ENCODE measurements around the gene SCTR.

The SCTR gene

DNA sequence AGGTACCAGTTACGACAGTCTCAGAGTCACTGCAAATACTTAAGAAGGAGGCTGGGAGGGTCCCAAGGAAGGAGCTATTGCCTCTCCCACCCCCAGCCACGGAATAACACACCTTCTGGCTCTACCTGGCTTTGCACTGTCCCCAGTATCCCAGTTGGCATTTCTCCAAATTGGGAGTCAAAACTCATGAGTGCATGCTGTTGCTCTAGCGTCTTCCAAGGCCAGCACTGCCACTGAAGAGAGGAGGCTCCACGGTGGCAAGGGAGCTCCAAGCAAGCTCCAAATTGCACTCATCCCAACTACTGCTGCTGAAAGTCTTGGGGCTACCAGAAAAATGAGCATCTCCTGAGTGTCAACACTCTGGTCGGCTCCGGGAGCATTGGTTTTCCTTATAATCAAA, 1.6 kb downstream of the SCTR start:
- no peak for DNase-seq

DNA sequence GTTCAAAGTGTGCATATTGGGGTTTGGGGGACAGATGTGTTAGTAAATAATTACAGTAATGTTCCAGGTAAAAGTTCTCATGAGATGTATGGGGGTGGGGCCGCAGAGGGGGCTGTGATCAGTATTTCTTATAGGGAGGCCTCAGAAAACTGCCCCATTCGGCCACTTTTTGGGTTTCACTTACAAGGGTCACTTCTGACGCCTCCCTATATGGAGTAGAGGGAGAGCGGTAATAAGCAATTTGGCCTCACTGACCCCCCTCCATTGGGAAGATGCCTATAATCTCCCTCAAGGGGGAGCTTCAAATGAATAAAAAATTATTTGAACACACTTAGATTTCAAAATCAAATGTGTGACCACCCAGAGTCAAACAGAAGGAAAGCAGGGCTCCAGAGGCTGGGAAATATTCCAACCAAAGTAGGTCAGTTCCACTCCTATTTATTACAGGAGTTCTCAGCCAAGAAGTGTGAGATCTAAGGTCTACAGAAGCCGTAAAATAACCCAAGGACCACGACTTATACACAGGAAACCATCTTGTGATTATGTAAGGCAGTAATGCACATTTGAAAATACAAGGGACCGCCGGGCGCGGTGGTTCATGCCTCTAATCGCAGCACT, 2.7 kb downstream of the SCTR start:
- DNase-seq, result no peak

DNA sequence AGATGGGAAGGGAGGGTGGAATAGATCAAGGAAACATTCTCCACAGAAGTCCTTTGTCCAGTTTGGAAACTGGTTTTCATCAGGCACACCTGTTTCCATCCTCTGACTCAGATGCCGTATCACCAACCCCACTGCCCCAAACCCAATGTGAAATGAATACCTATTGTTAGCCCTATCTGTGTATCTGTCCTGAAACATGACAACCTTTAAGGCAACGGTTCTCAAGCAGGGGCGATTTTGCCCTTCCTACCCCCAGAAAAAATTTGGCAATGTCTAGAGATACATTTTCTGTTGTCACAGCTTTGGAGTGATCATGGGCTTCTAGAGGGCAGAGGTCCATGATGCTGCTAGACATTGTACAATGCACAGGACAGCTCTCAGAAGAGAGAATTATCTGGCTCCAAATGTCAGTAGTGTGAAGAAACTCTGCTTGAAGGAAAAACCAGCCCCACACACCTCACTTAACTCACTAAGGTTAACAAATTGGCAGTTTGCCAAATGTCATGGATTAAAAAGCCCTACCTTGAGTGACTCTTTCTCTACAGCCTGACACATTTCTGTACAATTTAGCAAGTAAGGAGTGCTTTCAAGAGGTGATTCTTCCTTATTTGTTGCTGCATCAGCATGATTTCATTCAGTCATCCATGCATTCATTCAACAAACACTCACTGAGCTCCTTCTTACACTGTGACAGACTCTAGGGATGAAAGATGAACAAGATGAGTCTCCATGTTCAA, 3.4 kb downstream of the SCTR start:
- no peak for DNase-seq

DNA sequence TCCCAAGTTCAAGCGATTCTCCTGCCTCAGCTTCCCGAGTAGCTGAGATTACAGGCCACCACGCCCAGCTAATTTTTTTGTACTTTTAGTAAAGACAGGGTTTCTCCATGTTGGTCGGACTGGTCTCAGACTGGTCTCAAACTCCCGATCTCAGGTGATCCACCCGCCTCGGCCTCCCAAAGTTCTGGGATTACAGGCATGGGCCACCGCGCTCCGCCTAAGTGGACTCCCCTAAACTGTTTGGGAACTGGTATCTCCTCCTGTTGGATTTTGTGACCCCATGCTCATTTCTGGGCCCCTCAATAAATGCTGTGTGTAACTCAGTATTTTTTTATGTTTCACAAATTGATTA, 5.2 kb downstream of the SCTR start:
- DNase-seq, result no peak

DNA sequence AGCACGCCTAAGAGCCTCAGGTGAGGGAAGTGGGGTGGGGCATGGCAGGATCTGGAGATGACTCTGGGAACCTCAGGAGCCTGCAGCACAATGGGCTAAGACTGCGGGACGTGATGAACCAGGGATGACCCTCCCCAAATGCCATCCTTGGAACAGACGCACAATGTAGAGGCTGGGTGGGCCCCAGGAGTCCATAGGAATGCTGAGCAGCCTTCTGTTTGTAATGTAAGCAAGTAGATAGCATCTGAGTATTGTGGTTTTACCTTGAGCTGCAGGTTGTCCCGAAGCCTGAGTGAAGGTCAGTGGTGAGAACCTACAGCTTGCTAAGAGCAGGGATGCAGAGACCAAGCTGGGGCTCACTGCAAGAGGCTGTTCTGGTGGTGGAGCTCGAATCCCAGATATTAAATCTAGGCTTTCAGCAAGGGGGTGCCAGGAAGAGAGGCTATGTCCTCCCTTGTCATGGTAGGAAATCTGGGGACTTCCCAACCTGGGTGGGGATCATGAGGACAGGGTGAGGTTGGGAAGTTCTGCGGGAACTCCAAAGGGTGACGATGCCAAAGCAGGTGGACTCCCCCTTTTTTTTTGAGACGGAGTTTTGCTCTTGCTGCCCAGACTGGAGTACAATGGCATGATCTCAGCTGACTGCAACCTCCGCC, 5.8 kb downstream of the SCTR start:
- DNase-seq, result no peak

DNA sequence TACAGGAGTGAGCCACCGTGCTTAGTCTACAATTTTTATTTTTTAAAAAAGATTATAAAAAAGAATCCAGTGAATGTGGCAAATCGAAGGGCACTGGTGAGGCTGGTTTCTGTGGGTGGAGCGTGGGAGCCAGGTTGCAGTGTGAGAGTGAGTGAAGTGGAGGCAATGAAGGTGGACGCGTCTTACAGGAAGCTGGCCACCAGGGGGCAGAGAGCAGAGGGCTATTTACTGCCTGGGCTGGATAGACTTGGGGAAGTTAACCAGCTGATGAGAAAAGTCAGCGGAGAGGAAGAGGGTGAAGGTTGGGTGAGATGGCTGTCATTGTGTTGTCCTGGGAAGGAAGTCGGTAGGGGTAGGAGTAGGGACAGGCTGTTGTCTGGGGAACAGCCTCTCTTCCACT, 6.8 kb downstream of the SCTR start:
- DNase-seq, result peak; percentile 3

DNA sequence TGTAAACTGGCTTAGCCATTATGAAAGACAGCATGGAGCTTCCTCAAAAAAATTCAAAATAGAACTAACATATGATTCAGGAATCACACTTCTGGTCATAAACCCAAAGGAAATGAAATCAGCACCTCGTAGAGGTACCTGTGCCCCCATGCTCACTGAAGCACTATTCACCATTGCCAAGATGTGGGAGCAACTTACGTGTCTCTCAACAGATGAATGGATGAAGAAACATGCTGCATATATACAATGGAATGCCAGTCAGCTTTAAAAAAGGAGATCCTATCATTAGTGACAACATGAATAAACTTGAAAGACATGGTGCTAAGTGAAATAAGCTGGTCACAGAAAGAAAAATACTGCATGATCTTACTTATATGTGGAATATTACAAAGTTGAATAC, 8.2 kb downstream of the SCTR start:
- no peak for DNase-seq

DNA sequence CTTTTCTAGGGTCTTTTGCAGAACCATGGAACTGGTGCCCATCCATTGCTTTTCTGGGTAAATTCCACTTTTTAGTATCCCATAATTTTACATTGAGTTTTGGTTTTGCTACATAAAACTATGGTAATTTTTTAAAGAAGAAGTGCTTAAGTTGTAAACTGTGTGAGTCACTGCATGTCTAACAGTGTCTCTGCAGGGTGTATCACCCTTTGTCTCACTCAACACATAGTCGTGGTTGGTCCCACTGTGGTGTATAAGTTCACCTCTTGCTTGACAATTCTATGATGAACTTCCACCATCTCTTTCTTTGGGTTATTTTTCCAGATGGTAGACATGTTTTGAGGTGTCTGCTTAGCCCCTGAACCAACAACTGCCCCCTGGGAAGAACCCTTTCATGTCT, 10.5 kb downstream of the SCTR start:
- no peak for DNase-seq

DNA sequence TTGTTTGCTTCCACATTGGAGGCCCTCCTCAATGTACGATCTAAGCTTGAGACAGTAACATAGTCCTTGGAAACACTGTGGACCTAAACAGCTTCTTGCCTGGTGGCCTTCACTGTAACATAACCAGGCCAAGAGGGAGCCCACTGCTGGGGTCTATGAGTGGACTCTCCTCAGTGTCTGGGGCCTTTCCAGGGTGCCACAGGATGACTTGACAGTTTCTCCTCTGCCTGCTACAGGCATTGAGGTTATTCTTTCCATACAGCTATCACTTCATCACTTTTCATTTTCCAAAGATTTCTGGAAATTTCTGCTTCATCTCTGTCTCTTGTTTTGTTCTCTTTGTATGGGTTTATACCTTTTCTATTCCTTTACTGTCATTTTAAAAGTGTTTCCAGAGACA, 11.3 kb downstream of the SCTR start:
- DNase-seq, result no peak

DNA sequence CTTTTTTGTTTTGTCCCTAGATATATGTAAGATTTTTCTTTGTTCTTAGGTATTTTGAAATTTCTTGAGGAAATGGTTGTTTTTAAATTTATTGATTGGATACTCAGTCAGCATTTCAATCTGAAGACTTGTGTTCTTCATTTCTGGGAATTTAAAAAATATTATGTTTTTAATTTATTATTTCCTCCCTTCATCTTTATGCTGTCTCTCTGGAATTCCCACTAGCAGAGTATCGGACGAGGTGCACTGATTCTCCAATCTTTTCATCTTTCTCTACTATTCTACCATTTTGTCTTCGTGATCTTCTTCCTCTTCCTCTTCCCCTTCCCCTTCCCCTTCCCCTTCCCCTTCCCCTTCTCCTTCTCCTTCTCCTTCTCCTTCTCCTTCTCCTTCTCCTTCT, 12.3 kb downstream of the SCTR start:
- no peak for DNase-seq

DNA sequence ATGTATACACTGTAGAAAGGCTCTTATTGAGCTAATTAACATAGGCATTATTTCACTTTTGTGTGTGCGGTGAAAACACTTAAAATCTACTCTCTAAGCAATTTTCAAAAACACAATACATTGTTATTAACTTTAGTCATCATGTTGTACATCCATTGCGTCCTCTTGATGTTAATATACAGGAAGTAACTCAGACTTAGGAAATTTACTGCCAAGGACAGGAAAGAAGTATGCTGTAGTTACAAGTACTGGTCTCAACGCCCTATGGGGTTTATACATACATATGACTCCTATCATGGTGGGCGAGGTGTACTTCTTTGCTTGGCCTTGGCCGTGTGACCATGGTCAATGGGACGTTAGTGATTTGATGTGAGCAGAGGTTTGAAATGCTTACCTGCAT, 15.5 kb downstream of the SCTR start:
- DNase-seq, result no peak

DNA sequence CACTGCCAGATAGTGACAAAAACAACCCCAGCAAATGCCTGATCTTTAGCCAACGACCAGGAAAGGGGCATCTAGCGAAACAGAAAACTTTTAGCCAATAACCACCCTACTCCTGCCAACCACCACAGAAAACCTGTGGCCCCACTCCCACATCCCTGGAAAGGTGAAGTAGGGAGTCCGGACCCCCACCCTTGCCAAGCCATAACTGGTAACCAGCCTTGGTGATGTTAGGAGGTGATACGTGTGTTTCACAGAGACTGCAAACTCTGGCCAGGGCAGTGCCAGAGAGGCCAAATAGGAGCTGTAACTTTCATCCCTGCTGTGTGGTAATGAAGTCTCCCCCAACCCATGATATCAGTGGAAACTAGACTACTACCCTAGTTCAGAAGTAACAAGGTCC, 27.6 kb downstream of the SCTR start:
- DNase-seq, result no peak

DNA sequence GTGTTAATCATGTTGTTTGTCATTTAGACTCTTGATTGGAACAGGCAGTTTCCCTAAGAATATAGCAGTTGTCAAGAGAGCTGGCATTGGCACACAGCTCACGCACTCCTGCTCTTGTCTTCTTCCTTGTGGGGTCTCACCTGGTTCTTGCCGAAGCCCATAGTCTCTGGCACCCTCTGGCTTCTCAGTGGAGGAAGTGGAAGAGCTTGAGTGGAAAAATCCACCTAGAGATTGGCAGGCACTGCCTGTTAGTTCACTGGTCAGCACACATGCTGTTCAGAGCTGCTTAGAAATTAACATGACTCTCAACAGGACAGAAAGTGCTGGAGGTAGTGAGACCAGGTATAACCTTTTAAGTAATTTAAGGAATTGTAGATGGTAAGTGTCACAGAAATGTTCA, 28.3 kb downstream of the SCTR start:
- no peak for DNase-seq

DNA sequence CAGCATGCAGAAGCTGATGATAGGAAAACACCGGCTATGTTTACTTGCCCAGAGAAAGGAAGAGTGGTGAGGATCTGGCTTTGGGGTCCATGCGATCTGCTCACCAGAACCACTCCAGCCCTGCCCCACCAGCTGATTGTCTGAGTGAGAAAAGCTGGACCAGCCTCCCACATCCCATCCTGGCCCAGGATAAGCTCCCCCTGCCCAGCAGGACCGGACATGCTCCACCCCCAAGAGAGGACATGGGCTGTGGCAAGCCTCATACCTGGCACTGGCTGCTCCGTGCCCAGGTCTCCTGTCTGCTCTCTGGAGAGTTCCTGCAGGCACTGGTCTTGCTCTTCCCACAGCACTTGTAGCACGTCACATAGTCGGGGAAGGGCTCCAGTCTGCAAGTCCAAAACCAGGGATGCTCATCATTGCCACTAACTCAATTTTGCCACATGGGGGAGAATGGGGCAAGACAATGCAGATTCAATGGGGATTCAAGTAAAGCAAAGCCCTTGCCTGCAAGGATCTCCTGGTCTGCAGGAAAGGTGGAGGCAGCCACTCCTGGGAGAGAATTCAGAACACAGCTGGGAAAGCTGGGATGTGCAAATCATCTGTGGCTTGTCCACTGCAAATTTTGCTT, 30.0 kb downstream of the SCTR start:
- no peak for DNase-seq

DNA sequence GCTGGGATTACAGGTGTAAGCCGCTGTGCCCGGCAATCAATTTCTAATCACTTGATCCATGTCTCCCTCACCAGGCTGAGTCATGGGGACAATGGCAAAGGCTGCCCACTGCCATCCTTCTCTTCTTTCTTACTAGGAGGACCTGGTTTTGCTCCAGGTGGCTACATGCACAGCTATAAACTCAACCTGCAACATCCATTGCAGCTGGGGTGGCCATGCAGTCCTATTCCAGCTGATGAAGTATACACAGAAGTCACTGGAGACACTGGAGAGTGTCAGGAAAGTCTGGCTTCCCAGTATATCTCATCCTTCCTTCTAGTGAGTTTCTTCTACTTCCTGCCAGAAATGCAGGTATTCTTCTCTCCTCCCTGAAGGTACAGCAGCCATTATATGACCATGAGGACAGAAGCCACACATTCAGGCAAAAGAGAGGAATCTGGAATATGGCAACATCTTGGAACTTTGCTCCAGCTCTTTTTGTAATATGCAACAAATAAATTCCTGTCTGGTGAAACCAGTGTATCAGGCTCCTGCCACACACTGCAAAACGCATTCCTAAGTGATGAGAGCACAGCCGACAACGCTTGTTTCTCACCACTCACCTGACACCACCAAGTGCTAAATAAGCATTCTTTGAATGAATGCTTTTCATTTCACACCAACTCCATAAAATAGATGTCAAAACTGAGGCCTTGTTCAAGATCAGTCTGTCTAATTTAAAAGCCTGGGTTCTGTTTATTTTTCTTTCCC, 32.3 kb downstream of the SCTR start:
- DNase-seq, result no peak

DNA sequence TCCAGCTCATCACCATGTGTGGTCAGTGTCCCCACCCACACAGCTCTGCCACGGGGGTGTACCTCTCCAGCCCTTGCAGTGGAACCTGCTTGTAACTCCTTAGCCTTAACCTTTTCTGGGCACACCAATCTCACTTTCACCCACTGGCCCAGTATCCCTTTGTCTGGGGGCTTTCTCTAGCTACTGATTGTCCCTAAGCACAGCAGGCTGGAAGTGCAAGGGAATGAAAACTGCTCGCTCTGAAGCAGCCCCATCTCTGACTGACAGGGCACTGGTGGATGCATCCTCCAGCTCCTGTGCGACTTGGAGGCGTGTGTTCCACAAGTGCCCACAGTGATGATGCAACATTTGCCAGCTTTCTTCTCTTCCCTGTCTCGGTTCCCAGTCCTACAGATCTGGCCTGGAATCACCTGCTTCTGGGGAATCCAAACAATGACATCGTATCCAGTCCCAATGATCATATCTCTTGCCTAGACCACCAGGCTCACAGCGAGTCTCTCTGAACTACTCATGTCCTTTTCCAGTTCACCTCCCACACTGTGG, 33.6 kb downstream of the SCTR start:
- no peak for DNase-seq

DNA sequence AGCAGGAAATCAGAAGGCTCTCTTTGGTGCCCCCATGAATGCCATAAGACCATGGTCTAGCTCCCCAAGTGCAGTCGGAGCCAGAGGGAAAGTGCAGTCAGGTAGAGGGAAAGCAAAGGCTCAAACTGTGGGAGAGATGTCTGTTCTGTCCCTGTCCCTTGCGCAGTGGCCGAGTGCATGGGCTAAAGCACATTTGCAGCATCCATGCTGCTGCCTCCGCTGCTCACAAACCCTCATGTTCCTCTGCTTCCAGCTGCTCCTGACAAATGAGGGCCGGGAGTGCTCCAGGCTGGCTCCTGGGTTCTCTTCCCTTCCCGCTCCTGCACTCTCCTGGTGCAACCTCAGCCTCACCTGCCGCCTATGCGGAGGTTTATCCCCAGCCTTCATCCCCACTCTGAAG, 34.2 kb downstream of the SCTR start:
- DNase-seq, result no peak

DNA sequence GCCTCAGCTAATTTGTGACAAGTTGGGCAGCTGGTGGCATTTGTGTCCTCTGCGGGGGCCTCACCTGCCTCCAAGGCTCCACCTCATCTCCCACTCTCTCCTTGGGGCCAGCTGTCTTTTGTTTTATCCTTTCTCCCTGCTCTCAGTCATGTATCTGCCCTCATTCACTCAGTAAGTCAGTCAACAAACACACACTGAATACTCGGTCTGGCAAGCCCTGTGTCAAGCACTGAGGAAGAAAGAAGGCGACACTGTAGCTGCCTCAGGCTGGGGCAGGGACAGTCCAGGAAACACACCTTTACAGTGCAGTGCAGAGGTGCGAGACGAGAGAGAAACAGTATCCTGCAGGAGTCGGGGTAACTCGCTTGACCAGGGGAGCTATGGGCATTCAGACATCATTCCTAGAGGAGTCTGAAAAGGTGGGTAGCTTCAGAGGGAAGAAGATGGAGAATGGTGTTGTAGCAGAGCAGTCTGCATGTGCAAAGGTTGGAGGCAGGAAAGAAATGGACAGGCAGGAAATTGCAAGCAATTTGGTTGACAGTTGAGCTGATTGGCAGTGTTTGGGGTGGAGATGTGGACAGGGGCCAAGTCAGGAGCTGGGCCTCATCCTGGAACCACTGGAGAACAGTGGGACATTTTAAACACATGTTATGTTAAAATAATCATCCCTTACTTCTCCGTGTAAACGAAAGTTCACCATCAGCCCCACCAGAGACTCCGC, 34.9 kb downstream of the SCTR start:
- no peak for DNase-seq

DNA sequence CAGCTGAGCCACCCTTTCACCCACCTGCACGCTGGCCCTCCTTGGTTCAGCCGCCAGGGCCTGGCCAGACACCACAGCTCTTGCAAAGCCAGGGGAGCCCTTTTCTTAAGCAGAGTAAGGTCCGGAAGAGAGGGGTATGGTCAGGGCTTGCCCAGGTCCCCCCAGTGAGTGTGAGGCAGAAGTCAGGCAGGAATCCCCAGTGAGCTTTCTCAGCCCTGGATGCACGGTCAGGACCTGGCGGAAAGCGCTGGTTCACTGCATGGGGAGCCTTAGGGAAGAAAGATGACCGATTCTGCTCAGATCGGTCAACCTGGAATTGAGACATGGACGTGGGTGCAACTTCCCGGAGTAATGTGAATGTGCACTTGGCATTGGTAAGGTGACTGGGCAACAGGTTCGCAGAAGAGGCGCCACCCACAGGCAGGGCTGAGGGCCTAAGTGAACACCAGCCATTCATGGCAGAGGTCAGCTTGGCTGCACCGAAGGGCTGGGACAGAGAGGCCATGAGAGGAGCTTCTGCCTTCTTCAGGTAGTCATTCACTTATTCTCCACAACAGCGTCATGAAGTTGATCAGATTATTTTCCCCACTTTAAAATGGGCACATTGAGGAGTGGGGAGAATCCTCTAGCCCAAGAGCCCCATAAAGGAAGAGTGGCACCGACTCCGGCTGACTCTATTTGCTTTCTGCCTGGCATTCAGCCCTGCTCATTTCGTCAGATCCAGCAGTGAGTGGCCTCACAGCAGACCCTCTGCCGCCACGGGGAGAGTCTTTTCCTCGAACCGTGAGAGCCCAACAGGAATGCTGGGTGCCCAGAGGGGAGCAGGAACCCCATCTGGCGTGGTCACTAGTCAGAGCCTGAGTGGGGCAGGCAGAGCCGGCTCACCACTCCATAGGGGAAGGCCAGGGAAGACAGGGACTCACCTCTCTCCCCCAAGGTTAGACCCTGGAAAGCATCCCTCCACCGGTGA, 35.8 kb downstream of the SCTR start:
- no peak for DNase-seq

DNA sequence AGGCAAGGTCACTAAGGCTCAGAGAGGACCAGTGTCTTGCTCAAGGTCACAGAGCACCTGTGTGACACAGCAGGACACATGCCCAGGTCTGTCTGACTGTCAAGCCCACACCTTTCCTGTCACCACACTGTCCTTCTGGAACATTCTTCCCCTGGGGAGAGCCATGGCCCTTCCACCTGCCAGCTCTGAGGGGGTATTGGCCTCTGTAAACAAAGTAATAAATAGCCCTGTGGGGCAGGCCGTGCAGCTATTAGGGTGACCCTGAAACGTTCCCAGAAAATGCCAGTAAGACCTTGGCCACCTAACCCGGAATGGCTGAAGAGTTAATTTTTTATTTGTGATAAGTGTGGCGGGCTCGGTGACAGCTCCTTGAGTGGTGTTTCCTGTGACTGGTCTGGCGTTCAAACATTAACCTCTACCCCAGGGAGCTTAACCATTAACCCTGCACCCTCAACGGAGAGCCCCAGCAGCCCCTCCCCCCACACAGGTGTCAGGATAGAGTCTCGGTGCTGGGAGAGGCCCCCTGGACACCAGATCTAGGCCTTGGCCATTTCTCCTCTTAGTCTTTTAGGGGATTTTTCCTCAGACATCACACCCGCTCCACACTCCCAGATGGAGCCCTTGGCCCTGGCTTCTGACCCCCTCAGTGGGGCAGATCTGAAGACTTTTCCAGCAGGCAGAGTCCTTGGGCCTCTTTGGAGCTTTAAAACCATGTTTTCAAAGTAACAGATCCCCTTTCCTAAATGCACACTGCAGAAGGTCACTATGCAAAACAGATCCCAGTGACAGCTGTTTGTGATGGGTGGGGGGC, 36.6 kb downstream of the SCTR start:
- DNase-seq, result no peak
